Measurements from ENCODE around the gene MCFD2.

DNA sequence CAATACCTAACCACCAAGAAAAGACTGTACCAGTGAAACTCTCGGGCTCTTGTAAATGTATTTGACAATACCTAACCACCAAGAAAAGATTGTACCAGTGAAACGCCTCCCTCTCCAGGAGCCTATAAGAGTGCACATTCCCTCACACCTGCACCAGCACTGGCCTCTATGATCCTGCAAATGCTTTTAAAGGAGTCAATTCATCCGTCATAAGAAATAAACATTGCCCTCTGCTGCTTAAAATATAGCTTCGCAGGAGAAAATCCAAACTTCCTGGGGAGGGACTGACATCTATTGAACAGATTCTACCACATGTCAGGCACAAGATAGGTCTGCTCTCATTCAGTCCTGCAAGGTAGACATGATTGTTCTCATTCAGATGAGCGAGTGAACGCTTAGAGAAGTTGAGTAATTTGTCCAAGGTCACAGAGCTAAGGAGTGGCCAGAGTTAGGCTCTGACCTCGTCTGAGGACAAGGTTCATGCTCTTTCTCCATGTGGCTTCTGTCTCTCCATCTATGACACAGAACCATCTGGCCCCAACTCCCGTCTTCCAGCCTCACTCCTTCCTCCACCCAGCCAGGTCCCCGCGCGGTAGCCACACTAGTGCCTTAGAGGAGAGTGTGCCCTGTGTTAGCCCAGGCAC, 38.7 kb downstream of the MCFD2 start:
- TF ChIP-seq TEAD4 (IDR thresholded peaks at IDR 0.05) (no peak), RAD21 (IDR thresholded peaks at IDR 0.05; ENCODE audit: low read depth) (peak; percentile 79)

All from Ishikawa (cell line).